Neuronal stem cell (in vitro differentiated cells): ENCODE measurements around the gene LAMB3. TPM values are rescaled to one million over a fixed set of nuclear protein-coding genes. Genes with fewer than 3 reads are reported as not detected.
"Not testable (repeated sequence)": the region's sequence is repeated elsewhere in the genome, so short reads cannot be mapped to it uniquely, and the experiment has no call there.

Experiments used
- DNase-seq: peaks from one replicate; pipeline ENCODE4 v3.0.0-alpha.2; 2013; ENCODE audit warnings: low spot score
- H2AFZ ChIP-seq: one replicate; pipeline ENCODE4 v1.6.1; 2013; ENCODE audit warnings: mild to moderate bottlenecking, low read length, inconsistent platforms
- H2AK5ac ChIP-seq: 2 replicates; pipeline ENCODE4 v1.6.1; 2013; ENCODE audit warnings: low read depth, mild to moderate bottlenecking, inconsistent platforms, low read length, moderate library complexity, mixed read lengths
- H2BK120ac ChIP-seq: 2 replicates; pipeline ENCODE4 v1.6.1; 2013; ENCODE audit warnings: low read depth, mild to moderate bottlenecking, inconsistent platforms, low read length, moderate library complexity, mixed read lengths
- H2BK12ac ChIP-seq: one replicate; pipeline ENCODE4 v1.6.1; 2013; ENCODE audit warnings: low read length, inconsistent platforms
- H2BK15ac ChIP-seq: 2 replicates; pipeline ENCODE4 v1.6.1; 2013; ENCODE audit warnings: mild to moderate bottlenecking, low read length, inconsistent platforms, mixed read lengths
- H2BK5ac ChIP-seq: one replicate; pipeline ENCODE4 v1.6.1; 2013; ENCODE audit warnings: inconsistent platforms, mild to moderate bottlenecking, low read length, moderate library complexity
- H3K14ac ChIP-seq: one replicate; pipeline ENCODE4 v1.6.1; 2013; ENCODE audit warnings: low read length, inconsistent platforms
- H3K18ac ChIP-seq: 2 replicates; pipeline ENCODE4 v1.6.1; 2013; ENCODE audit warnings: low read length, inconsistent platforms
- H3K23ac ChIP-seq: 2 replicates; pipeline ENCODE4 v1.6.1; 2013; ENCODE audit warnings: low read depth, mild to moderate bottlenecking, mixed read lengths, low read length, inconsistent platforms; ENCODE audit not compliant: poor library complexity
- H3K27ac ChIP-seq: replicated peaks from 3 replicates; pipeline ENCODE4 v1.5.1; 2013; ENCODE audit warnings: low read length, inconsistent platforms
- H3K27me3 ChIP-seq, 3 experiments: 2 replicates each; pipeline ENCODE4 v1.6.1; 2013; ENCODE audit warnings: low read length in 3 of 3, mild to moderate bottlenecking in 2 of 3, inconsistent platforms in 1 of 3, low read depth in 1 of 3, mixed read lengths in 1 of 3, moderate library complexity in 1 of 3; ENCODE audit not compliant: control insufficient read depth in 3 of 3, insufficient read depth in 3 of 3
- H3K36me3 ChIP-seq, 2 donors: replicated peaks in 1 of 2; 2 replicates each; pipeline ENCODE4 v1.6.1; 2013; ENCODE audit warnings: low read length in 2 of 2; ENCODE audit not compliant: control insufficient read depth in 2 of 2, insufficient read depth in 2 of 2
- H3K4ac ChIP-seq: 2 replicates; pipeline ENCODE4 v1.6.1; 2013; ENCODE audit warnings: inconsistent platforms, mild to moderate bottlenecking, low read length, moderate library complexity
- H3K4me1 ChIP-seq, 2 donors: 1 replicate in 1 of 2; 2 replicates in 1 of 2; pipeline ENCODE4 v1.6.1; 2013; ENCODE audit warnings: low read length in 2 of 2, low read depth in 1 of 2; ENCODE audit not compliant: control insufficient read depth in 2 of 2, insufficient read depth in 1 of 2
- H3K4me2 ChIP-seq: one replicate; pipeline ENCODE4 v1.6.1; 2013; ENCODE audit warnings: mild to moderate bottlenecking, low read length, inconsistent platforms; ENCODE audit not compliant: insufficient read depth, poor library complexity, severe bottlenecking
- H3K4me3 ChIP-seq, 2 donors: 2 replicates each; pipeline ENCODE4 v1.5.1; 2013; ENCODE audit warnings: low read length in 2 of 2, mild to moderate bottlenecking in 2 of 2, inconsistent platforms in 1 of 2, moderate library complexity in 1 of 2
- H3K79me1 ChIP-seq: one replicate; pipeline ENCODE4 v1.6.1; 2013; ENCODE audit warnings: low read depth, mild to moderate bottlenecking, inconsistent platforms, low read length, moderate library complexity
- H3K9ac ChIP-seq: one replicate; pipeline ENCODE4 v1.6.1; 2013; ENCODE audit warnings: mild to moderate bottlenecking, low read depth, low read length, inconsistent platforms; ENCODE audit not compliant: poor library complexity
- H3K9me3 ChIP-seq, 2 donors: replicated peaks in 1 of 2; 2 replicates each; pipeline versions ENCODE3 to v1.6.1; 2013; ENCODE audit warnings: low read length in 2 of 2, mild to moderate bottlenecking in 2 of 2, inconsistent platforms in 1 of 2, low read depth in 1 of 2, mixed read lengths in 1 of 2, moderate library complexity in 1 of 2; ENCODE audit not compliant: control insufficient read depth in 2 of 2, insufficient read depth in 1 of 2
- H4K8ac ChIP-seq: one replicate; pipeline ENCODE4 v1.6.1; 2013; ENCODE audit warnings: low read depth, mild to moderate bottlenecking, inconsistent platforms, low read length, moderate library complexity
- H4K91ac ChIP-seq: one replicate; pipeline ENCODE4 v1.6.1; 2013; ENCODE audit warnings: low read length, low read depth, mild to moderate bottlenecking, inconsistent platforms; ENCODE audit not compliant: poor library complexity
- WGBS, 2 donors: extraction: QIAGEN DNeasy Blood & Tissue Kit; methylation state at CpG; one replicate each; pipeline ENCODE4 v1.1.7; 2013; ENCODE audit warnings: missing lambda C conversion rate in 2 of 2, mixed read lengths in 1 of 2; ENCODE audit not compliant: insufficient read length in 2 of 2, insufficient replicate concordance in 1 of 2; ENCODE audit errors: extremely low coverage in 2 of 2; 5-methylcytosine and 5-hydroxymethylcytosine counted together
- polyA plus RNA-seq, 2 experiments: library from polyadenylated mRNA; stranded (reverse); fragments of 200-250 nt; gene quantifications; one replicate each; pipeline ENCODE4 v1.2.3, GENCODE V29; 2013

LAMB3 gene
- polyA plus RNA-seq (2013, experiment 1 of 2): 0.15 TPM
- polyA plus RNA-seq (2013, experiment 2 of 2): 0.11 TPM

DNA sequence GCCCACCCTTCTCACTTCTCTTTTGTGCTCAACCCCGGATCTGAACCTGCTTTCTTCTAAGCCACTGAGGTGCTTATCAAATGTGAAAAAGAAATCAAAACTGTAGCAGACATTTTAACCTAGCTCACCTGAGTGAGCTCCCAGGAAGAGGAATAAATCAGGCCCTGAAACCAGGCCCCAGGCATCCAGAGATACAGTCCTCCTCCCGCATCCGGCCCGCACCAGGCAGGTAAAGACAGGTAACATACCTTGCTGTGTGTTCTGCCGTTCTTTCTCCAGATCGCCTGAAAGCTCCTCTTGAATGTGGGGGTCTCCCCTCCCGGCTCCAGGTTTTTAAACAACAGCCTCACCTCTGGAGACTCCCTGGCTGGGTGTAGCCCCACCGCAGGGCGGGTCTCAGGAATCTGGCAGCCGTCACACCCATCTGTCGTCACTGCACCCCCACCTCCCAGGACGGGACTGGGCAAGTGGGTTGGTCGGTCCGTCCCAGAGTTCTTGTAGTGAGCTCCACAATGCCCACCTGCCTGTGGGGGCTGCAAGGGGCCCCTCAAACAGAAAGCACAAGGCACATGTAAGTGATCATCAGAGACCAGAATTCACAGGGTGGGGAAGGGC is at the start of gene LAMB3:
Gene LAMB3 (minus strand): TSS at position 305 of the 615 bp plus-strand sequence. CDS start 1,481 bp downstream, outside the sequence.
- no peak within 1 kb of the TSS for H3K4me3 ChIP-seq
- H3K23ac ChIP-seq: no peak within 1 kb of the TSS
- H3K18ac ChIP-seq: peak within 1 kb of the TSS; percentile 42
- H2BK5ac ChIP-seq: no peak within 1 kb of the TSS
- H2AK5ac ChIP-seq: no peak within 1 kb of the TSS
- H4K91ac ChIP-seq: no peak within 1 kb of the TSS
- H2BK15ac ChIP-seq: no peak within 1 kb of the TSS
- peaks cover 0 to 3% of the 10 kb centered on the region in 2 donors for H3K4me1 ChIP-seq
- H3K27me3 ChIP-seq: peaks cover 0 to 3% (median 0%) of the 10 kb centered on the region in 3 experiments
- no peaks in the 10 kb centered on the region for H3K79me1 ChIP-seq
- H4K8ac ChIP-seq: no peak within 1 kb of the TSS
- no peak within 1 kb of the TSS for H2BK12ac ChIP-seq
- no peak within 1 kb of the TSS for H3K14ac ChIP-seq
- no peak within 1 kb of the TSS for H2BK120ac ChIP-seq
- H3K36me3 ChIP-seq: no peaks in the 10 kb centered on the region
- no peak within 1 kb of the TSS for H3K27ac ChIP-seq
- H3K9me3 ChIP-seq: no peaks in the 10 kb centered on the region
- no CpG with 5 or more reads among the region's 14 CpGs for WGBS, 2 donors
- no peak within 1 kb of the TSS for H3K4me2 ChIP-seq
- no peak within 1 kb of the TSS for H2AFZ ChIP-seq
- no peak within 1 kb of the TSS for H3K9ac ChIP-seq
- H3K4ac ChIP-seq: no peak within 1 kb of the TSS
- DNase-seq: no peak

DNA sequence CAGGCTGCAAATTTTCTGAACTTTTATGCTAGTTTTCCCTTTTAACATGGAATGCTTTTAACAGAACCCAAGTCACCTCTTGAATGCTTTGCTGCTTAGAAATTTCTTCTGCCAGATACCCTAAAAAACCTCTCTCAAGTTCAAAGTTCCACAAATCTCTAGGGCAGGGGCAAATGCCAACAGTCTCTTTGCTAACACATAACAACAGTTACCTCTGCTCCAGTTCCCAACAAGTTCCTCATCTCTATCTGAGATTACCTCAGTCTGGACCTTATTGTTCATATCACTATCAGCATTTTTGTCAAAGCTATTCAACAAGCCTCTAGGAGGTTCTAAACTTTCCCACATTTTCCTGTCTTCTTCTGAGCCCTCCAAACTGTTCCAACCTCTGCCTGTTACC is 48.5 kb upstream of the LAMB3 start:
- H3K4me1 ChIP-seq, H3K27ac ChIP-seq, H3K14ac ChIP-seq, H2BK12ac ChIP-seq, DNase-seq, H3K27me3 ChIP-seq, H2BK15ac ChIP-seq, H4K91ac ChIP-seq, H3K23ac ChIP-seq, H3K4me3 ChIP-seq, H2BK120ac ChIP-seq, H3K79me1 ChIP-seq, H4K8ac ChIP-seq, H3K36me3 ChIP-seq, H3K4me2 ChIP-seq, H2AFZ ChIP-seq, H3K9ac ChIP-seq, H3K18ac ChIP-seq, H2BK5ac ChIP-seq, H3K4ac ChIP-seq, H2AK5ac ChIP-seq, H3K9me3 ChIP-seq: not testable (repeated sequence)

DNA sequence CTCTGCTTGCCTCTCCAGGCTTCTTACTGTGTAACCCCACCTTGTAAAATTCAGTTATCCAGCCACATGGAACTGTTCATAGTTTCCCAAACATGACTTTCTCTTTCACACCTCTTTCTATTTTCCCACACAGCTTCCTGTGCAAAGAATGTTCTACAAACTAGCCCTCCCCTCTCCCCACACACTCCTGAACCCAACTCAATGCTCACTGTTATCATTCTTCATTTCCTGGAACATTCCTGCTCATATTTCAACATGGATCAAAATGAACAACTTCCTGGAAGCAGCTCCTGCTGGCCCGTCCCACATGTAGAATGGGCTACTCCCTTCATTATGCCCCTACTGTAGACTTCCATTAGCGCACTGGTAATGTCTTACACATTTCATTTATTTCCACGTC is 44.9 kb upstream of the LAMB3 start:
- DNase-seq: no peak
- Histone ChIP-seq H2AFZ (no peak overlapping the region), H3K9me3 (no peaks in the 10 kb centered on the region), H2BK120ac (no peak overlapping the region), H3K9ac (no peak overlapping the region), H3K27ac (no peak overlapping the region), H3K18ac (no peak overlapping the region), H3K23ac (no peak overlapping the region), H3K4me3 (no peak overlapping the region), H4K8ac (no peak overlapping the region), H3K4me1 (no peaks in the 10 kb centered on the region), H2AK5ac (no peak overlapping the region), H3K4me2 (no peak overlapping the region), H3K79me1 (no peaks in the 10 kb centered on the region), H3K14ac (no peak overlapping the region), H4K91ac (no peak overlapping the region), H2BK5ac (no peak overlapping the region), H3K4ac (no peak overlapping the region), H3K27me3 (peaks cover 0 to 2% (median 0%) of the 10 kb centered on the region in 3 experiments), H2BK12ac (no peak overlapping the region), H2BK15ac (no peak overlapping the region), H3K36me3 (no peaks in the 10 kb centered on the region)
- no CpG with 5 or more reads among the region's 3 CpGs for WGBS, 2 donors

DNA sequence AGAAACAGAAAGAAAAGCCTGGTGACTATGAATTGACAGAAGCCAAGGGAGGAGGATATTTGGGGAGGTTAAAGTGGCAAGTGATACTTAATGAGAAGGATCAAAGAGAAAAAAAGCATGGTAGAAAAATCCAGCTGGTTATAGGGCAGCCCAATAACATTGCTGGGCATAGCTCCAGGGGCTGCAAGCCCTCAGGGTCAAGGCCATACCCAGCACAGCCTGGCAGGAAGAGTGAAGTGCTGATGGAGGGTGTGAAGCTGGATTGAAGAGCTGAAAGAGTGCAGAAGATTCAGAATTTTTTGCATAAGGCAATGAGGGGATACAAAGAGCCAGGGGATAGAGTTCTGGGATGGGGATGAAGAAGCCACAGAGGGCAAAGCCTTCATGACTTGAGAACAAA is 44.4 kb upstream of the LAMB3 start:
- no peak for DNase-seq
- Histone ChIP-seq H3K36me3 (no peaks in the 10 kb centered on the region), H3K9me3 (no peaks in the 10 kb centered on the region), H3K27ac (no peak overlapping the region), H3K18ac (no peak overlapping the region), H2BK120ac (no peak overlapping the region), H3K23ac (no peak overlapping the region), H4K8ac (no peak overlapping the region), H2BK12ac (no peak overlapping the region), H3K4ac (no peak overlapping the region), H2BK5ac (no peak overlapping the region), H4K91ac (no peak overlapping the region), H3K4me2 (no peak overlapping the region), H3K79me1 (no peaks in the 10 kb centered on the region), H3K4me1 (no peaks in the 10 kb centered on the region), H3K14ac (no peak overlapping the region), H2AK5ac (no peak overlapping the region), H3K27me3 (peaks cover 0 to 2% (median 0%) of the 10 kb centered on the region in 3 experiments), H2AFZ (no peak overlapping the region), H3K9ac (no peak overlapping the region), H2BK15ac (no peak overlapping the region), H3K4me3 (no peak overlapping the region)
